H9 (cell line): ENCODE measurements around the gene BTN2A1. TPM values are rescaled to one million over a fixed set of nuclear protein-coding genes. Genes with fewer than 3 reads are reported as not detected.

Experiments used
- DNase-seq: peaks from one replicate; pipeline ENCODE4 v3.0.0-alpha.2; 2017
- H2AFZ ChIP-seq: one replicate; pipeline ENCODE4 v1.6.1; 2013; ENCODE audit warnings: mild to moderate bottlenecking, low read length, control low read depth, moderate library complexity
- H2AK5ac ChIP-seq: 2 replicates; pipeline ENCODE4 v1.6.1; 2013; ENCODE audit warnings: low read length, control low read depth, mixed read lengths; ENCODE audit not compliant: insufficient read length
- H2BK120ac ChIP-seq: one replicate; pipeline ENCODE4 v1.6.1; 2013; ENCODE audit warnings: low read depth, mild to moderate bottlenecking, low read length, control low read depth, inconsistent platforms; ENCODE audit not compliant: poor library complexity, severe bottlenecking
- H2BK12ac ChIP-seq: 2 replicates; pipeline ENCODE4 v1.6.1; 2013; ENCODE audit warnings: low read length, control low read depth, mixed read lengths, low read depth; ENCODE audit not compliant: insufficient read length
- H2BK15ac ChIP-seq: 2 replicates; pipeline ENCODE4 v1.6.1; 2013; ENCODE audit warnings: low read depth, low read length, control low read depth
- H2BK20ac ChIP-seq: one replicate; pipeline ENCODE4 v1.6.1; 2013; ENCODE audit warnings: low read depth, mild to moderate bottlenecking, low read length, control low read depth, inconsistent platforms; ENCODE audit not compliant: poor library complexity, severe bottlenecking
- H2BK5ac ChIP-seq: 2 replicates; pipeline ENCODE4 v1.6.1; 2013; ENCODE audit warnings: low read length, control low read depth, mixed read lengths; ENCODE audit not compliant: insufficient read length
- H3K14ac ChIP-seq: 2 replicates; pipeline ENCODE4 v1.6.1; 2013; ENCODE audit warnings: low read length, control low read depth; ENCODE audit not compliant: insufficient read depth
- H3K18ac ChIP-seq: 2 replicates; pipeline ENCODE4 v1.6.1; 2013; ENCODE audit warnings: low read depth, mild to moderate bottlenecking, mixed read lengths, low read length, control low read depth; ENCODE audit not compliant: insufficient read length
- H3K23ac ChIP-seq: 2 replicates; pipeline ENCODE4 v1.6.1; 2013; ENCODE audit warnings: low read length, control low read depth, mixed read lengths, low read depth; ENCODE audit not compliant: insufficient read length
- H3K23me2 ChIP-seq: 2 replicates; pipeline ENCODE4 v1.6.1; 2013; ENCODE audit warnings: low read depth, mild to moderate bottlenecking, mixed read lengths, low read length, control low read depth; ENCODE audit not compliant: insufficient read length, poor library complexity, severe bottlenecking
- H3K27ac ChIP-seq: 2 replicates; pipeline ENCODE4 v1.5.1; 2013; ENCODE audit warnings: low read length, control low read depth, mixed read lengths, low read depth; ENCODE audit not compliant: insufficient read length
- H3K27me3 ChIP-seq: 2 replicates; pipeline ENCODE4 v1.6.1; 2013; ENCODE audit warnings: low read length, control low read depth, inconsistent platforms; ENCODE audit not compliant: insufficient read depth
- H3K4ac ChIP-seq: 2 replicates; pipeline ENCODE4 v1.6.1; 2013; ENCODE audit warnings: low read depth, mild to moderate bottlenecking, control low read depth, inconsistent platforms, low read length, moderate library complexity
- H3K4me1 ChIP-seq: 2 replicates; pipeline ENCODE4 v1.6.1; 2013; ENCODE audit warnings: low read length, control low read depth, inconsistent platforms; ENCODE audit not compliant: insufficient read depth
- H3K4me2 ChIP-seq: 2 replicates; pipeline ENCODE4 v1.6.1; 2013; ENCODE audit warnings: low read length, control low read depth, mixed read lengths; ENCODE audit not compliant: insufficient read length, insufficient read depth
- H3K56ac ChIP-seq: 2 replicates; pipeline ENCODE4 v1.6.1; 2013; ENCODE audit warnings: low read depth, mild to moderate bottlenecking, mixed read lengths, low read length, control low read depth; ENCODE audit not compliant: insufficient read length
- H3K79me1 ChIP-seq: 2 replicates; pipeline ENCODE4 v1.6.1; 2013; ENCODE audit warnings: low read depth, mild to moderate bottlenecking, moderate library complexity, low read length, control low read depth, inconsistent platforms; ENCODE audit not compliant: insufficient read depth, poor library complexity, severe bottlenecking
- H3K79me2 ChIP-seq: 2 replicates; pipeline ENCODE4 v1.6.1; 2013; ENCODE audit warnings: low read length, control low read depth, inconsistent platforms; ENCODE audit not compliant: insufficient read depth
- H3K9ac ChIP-seq: 2 replicates; pipeline ENCODE4 v1.6.1; 2013; ENCODE audit warnings: low read length, control low read depth, mixed read lengths; ENCODE audit not compliant: insufficient read length; ENCODE audit errors: extremely low read depth
- H3K9me3 ChIP-seq: one replicate; pipeline ENCODE4 v1.6.1; 2013; ENCODE audit warnings: low read depth, low read length, inconsistent platforms; ENCODE audit not compliant: control insufficient read depth
- H3T11ph ChIP-seq: one replicate; pipeline ENCODE4 v1.6.1; 2013; ENCODE audit warnings: mild to moderate bottlenecking, low read length, control low read depth, inconsistent platforms
- H4K20me1 ChIP-seq: one replicate; pipeline ENCODE4 v1.6.1; 2013; ENCODE audit not compliant: control insufficient read depth, insufficient read length, insufficient read depth
- H4K5ac ChIP-seq: 2 replicates; pipeline ENCODE4 v1.6.1; 2013; ENCODE audit warnings: low read depth, mild to moderate bottlenecking, mixed read lengths, low read length, control low read depth; ENCODE audit not compliant: insufficient read length
- H4K8ac ChIP-seq: replicated peaks from 2 replicates; pipeline ENCODE4 v1.6.1; 2013; ENCODE audit warnings: low read length, control low read depth, mixed read lengths, low read depth; ENCODE audit not compliant: insufficient read length
- H4K91ac ChIP-seq: 2 replicates; pipeline ENCODE4 v1.6.1; 2013; ENCODE audit warnings: low read depth, mild to moderate bottlenecking, moderate library complexity, mixed read lengths, low read length, control low read depth; ENCODE audit not compliant: insufficient read length
- H3K27ac Mint-ChIP-seq, 3 experiments: 2 replicates in 2 of 3; 3 replicates in 1 of 3; pipeline ENCODE4 v1.8.0; 2020 to 2021; ENCODE audit warnings: mixed read lengths in 3 of 3, mild to moderate bottlenecking in 1 of 3, moderate library complexity in 1 of 3
- H3K27me3 Mint-ChIP-seq: 2 replicates; pipeline ENCODE4 v1.8.0; 2021; ENCODE audit warnings: low read depth, mild to moderate bottlenecking, moderate library complexity, mixed read lengths
- H3K36me3 Mint-ChIP-seq, 3 experiments: 2 replicates in 2 of 3; 3 replicates in 1 of 3; pipeline ENCODE4 v1.8.0; 2020 to 2021; ENCODE audit warnings: low read depth in 3 of 3, mixed read lengths in 3 of 3; ENCODE audit not compliant: insufficient read depth in 1 of 3
- H3K4me1 Mint-ChIP-seq, 2 experiments: 2 replicates each; pipeline ENCODE4 v1.8.0; 2020; ENCODE audit warnings: mixed read lengths in 2 of 2
- H3K4me3 Mint-ChIP-seq, 2 experiments: 2 replicates in 1 of 2; 3 replicates in 1 of 2; pipeline ENCODE4 v1.8.0; 2020 to 2021; ENCODE audit warnings: mild to moderate bottlenecking in 2 of 2, mixed read lengths in 2 of 2, moderate library complexity in 1 of 2
- H3K9me3 Mint-ChIP-seq, 2 experiments: 2 replicates in 1 of 2; 3 replicates in 1 of 2; pipeline ENCODE4 v1.8.0; 2020; ENCODE audit warnings: mild to moderate bottlenecking in 2 of 2, mixed read lengths in 2 of 2, moderate library complexity in 1 of 2
- WGBS: extraction: QIAGEN DNeasy Blood & Tissue Kit; methylation state at CpG from one replicate; pipeline ENCODE4 v1.1.7; 2013; ENCODE audit warnings: missing lambda C conversion rate, low lambda C conversion rate, mixed read lengths; ENCODE audit not compliant: insufficient read length; ENCODE audit errors: extremely low coverage; 5-methylcytosine and 5-hydroxymethylcytosine counted together
- total RNA-seq: library from RNA; stranded (reverse); gene quantifications from 2 replicates; pipeline ENCODE4 v1.2.1, GENCODE V29; 2021
- TF ChIP-seq, protein P1 (sequence below): fragments of 200-600 bp; sonication (generic); conservative IDR thresholded peaks from 3 replicates; pipeline ENCODE4 v1.8.0; 2021; ENCODE audit warnings: antibody characterized with exemption, mild to moderate bottlenecking

Gene BTN2A1
- total RNA-seq, 1 experiment from 2014 or later = 18.4 TPM

DNA sequence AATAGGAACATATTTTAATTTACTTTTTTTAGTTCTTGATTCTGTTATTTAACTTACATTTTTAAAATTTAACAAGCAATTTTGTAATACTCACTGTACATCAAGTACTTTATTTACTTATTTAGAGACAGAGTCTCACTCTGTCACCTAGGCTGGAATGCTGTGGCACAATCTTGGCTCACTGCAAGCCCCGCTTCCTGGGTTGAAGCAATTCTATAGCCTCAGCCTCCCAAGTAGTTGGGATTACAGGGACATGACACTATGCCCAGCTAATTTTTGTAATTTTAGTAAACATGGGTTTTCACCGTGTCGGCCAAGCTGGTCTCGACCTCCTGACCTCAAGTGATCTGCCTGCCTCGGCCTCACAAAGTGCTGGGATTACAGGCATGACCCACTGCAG, 10.5 kb upstream of the BTN2A1 start:
- no peak for DNase-seq
- no peaks in the 10 kb centered on the region for H3K36me3 Mint-ChIP-seq
- Histone ChIP-seq H2BK5ac (no peak overlapping the region), H4K91ac (no peak overlapping the region), H3K79me1 (no peaks in the 10 kb centered on the region), H3K27me3 (no peaks in the 10 kb centered on the region), H4K5ac (no peak overlapping the region), H3K4me1 (no peaks in the 10 kb centered on the region), H4K8ac (no peak overlapping the region), H3K14ac (no peak overlapping the region), H2BK12ac (no peak overlapping the region), H3K9me3 (no peaks in the 10 kb centered on the region), H3K4me2 (no peak overlapping the region), H2BK20ac (no peak overlapping the region), H3K4ac (no peak overlapping the region), H2AFZ (no peak overlapping the region), H4K20me1 (no peaks in the 10 kb centered on the region), H2BK120ac (no peak overlapping the region), H3K23ac (no peak overlapping the region), H3K79me2 (no peaks in the 10 kb centered on the region), H2BK15ac (no peak overlapping the region), H3K18ac (no peak overlapping the region), H3K56ac (no peak overlapping the region), H3K9ac (no peak overlapping the region), H3K23me2 (no peaks in the 10 kb centered on the region), H3K27ac (no peak overlapping the region), H2AK5ac (no peak overlapping the region), H3T11ph (no peak overlapping the region)
- WGBS = no CpG with 5 or more reads among the region's 5 CpGs
- no peaks in the 10 kb centered on the region; a peak in 1 of 4 replicates for H3K4me1 Mint-ChIP-seq
- no peaks in the 10 kb centered on the region for H3K9me3 Mint-ChIP-seq
- TF ChIP-seq, protein P1, sequence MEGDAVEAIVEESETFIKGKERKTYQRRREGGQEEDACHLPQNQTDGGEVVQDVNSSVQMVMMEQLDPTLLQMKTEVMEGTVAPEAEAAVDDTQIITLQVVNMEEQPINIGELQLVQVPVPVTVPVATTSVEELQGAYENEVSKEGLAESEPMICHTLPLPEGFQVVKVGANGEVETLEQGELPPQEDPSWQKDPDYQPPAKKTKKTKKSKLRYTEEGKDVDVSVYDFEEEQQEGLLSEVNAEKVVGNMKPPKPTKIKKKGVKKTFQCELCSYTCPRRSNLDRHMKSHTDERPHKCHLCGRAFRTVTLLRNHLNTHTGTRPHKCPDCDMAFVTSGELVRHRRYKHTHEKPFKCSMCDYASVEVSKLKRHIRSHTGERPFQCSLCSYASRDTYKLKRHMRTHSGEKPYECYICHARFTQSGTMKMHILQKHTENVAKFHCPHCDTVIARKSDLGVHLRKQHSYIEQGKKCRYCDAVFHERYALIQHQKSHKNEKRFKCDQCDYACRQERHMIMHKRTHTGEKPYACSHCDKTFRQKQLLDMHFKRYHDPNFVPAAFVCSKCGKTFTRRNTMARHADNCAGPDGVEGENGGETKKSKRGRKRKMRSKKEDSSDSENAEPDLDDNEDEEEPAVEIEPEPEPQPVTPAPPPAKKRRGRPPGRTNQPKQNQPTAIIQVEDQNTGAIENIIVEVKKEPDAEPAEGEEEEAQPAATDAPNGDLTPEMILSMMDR = no peak
- peaks cover 5% of the 10 kb centered on the region for H3K27me3 Mint-ChIP-seq
- H3K4me3 Mint-ChIP-seq = no peak overlapping the region
- no peak overlapping the region for H3K27ac Mint-ChIP-seq
